ENCODE results near the gene TTC3.
"Not testable (repeated sequence)": the region's sequence is repeated elsewhere in the genome, so short reads cannot be mapped to it uniquely, and the experiment has no call there.

DNA sequence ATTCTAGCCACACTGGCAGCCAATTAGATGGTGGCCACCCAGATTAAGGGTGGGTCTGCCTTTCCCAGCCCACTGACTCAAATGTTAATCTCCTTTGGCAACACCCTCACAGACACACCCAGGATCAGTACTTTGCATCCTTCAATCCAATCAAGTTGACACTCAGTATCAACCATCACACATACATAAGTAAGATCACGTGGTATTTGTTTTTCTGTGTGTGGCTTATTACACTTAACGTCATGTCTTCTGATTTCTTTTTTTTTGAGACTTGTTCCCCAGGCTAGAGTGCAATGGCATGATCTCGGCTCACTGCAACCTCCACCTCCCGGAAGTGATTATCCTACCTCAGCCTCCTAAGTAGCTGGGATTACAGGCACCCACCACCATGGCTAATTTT is 38.7 kb upstream of the TTC3 start:
- not testable (repeated sequence) for TF ChIP-seq POLR2AphosphoS5 (IDR thresholded peaks at IDR 0.05); EZH2 (IDR thresholded peaks at IDR 0.05; ENCODE audit: borderline replicate concordance, insufficient read depth, low read length, poor library complexity, severe bottlenecking); RAD21 (conservative IDR thresholded peaks at IDR 0.05); SMC3 (conservative IDR thresholded peaks at IDR 0.05; ENCODE audit: poor library complexity); EP300 (conservative IDR thresholded peaks at IDR 0.05; ENCODE audit: poor library complexity, severe bottlenecking)
- TF ChIP-seq, protein P1, sequence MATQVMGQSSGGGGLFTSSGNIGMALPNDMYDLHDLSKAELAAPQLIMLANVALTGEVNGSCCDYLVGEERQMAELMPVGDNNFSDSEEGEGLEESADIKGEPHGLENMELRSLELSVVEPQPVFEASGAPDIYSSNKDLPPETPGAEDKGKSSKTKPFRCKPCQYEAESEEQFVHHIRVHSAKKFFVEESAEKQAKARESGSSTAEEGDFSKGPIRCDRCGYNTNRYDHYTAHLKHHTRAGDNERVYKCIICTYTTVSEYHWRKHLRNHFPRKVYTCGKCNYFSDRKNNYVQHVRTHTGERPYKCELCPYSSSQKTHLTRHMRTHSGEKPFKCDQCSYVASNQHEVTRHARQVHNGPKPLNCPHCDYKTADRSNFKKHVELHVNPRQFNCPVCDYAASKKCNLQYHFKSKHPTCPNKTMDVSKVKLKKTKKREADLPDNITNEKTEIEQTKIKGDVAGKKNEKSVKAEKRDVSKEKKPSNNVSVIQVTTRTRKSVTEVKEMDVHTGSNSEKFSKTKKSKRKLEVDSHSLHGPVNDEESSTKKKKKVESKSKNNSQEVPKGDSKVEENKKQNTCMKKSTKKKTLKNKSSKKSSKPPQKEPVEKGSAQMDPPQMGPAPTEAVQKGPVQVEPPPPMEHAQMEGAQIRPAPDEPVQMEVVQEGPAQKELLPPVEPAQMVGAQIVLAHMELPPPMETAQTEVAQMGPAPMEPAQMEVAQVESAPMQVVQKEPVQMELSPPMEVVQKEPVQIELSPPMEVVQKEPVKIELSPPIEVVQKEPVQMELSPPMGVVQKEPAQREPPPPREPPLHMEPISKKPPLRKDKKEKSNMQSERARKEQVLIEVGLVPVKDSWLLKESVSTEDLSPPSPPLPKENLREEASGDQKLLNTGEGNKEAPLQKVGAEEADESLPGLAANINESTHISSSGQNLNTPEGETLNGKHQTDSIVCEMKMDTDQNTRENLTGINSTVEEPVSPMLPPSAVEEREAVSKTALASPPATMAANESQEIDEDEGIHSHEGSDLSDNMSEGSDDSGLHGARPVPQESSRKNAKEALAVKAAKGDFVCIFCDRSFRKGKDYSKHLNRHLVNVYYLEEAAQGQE (IDR thresholded peaks at IDR 0.05; ENCODE audit: borderline replicate concordance), result not testable (repeated sequence)
- TF ChIP-seq, protein P2, sequence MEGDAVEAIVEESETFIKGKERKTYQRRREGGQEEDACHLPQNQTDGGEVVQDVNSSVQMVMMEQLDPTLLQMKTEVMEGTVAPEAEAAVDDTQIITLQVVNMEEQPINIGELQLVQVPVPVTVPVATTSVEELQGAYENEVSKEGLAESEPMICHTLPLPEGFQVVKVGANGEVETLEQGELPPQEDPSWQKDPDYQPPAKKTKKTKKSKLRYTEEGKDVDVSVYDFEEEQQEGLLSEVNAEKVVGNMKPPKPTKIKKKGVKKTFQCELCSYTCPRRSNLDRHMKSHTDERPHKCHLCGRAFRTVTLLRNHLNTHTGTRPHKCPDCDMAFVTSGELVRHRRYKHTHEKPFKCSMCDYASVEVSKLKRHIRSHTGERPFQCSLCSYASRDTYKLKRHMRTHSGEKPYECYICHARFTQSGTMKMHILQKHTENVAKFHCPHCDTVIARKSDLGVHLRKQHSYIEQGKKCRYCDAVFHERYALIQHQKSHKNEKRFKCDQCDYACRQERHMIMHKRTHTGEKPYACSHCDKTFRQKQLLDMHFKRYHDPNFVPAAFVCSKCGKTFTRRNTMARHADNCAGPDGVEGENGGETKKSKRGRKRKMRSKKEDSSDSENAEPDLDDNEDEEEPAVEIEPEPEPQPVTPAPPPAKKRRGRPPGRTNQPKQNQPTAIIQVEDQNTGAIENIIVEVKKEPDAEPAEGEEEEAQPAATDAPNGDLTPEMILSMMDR (IDR thresholded peaks at IDR 0.05; ENCODE audit: poor library complexity, severe bottlenecking), result not testable (repeated sequence)

Data from neural cell (in vitro differentiated cells).